ENCODE data around the gene WWTR1.

WWTR1 gene

GRCh38 chr3:149473357-149474249, 184.2 kb downstream of the WWTR1 start:
- H3K4me1 Mint-ChIP-seq (ENCODE audit: low read depth): no peaks in the 10 kb centered on the region
- H3K9me3 Mint-ChIP-seq: no peaks in the 10 kb centered on the region
- H3K4me3 Mint-ChIP-seq: no peak overlapping the region
- peaks cover 11% of the 10 kb centered on the region for H3K27me3 Mint-ChIP-seq
- DNase-seq: no peak
- no peak overlapping the region for H3K27ac Mint-ChIP-seq
- H3K36me3 Mint-ChIP-seq (ENCODE audit: low read depth): no peaks in the 10 kb centered on the region

GRCh38 chr3:149472030-149472797, 185.6 kb downstream of the WWTR1 start:
- Mint-ChIP-seq H3K4me1 (ENCODE audit: low read depth) (no peaks in the 10 kb centered on the region), H3K27ac (no peak overlapping the region), H3K27me3 (peaks cover 13% of the 10 kb centered on the region), H3K4me3 (no peak overlapping the region), H3K9me3 (no peaks in the 10 kb centered on the region), H3K36me3 (ENCODE audit: low read depth) (no peaks in the 10 kb centered on the region)
- DNase-seq: no peak

GRCh38 chr3:149470381-149470780, 187.4 kb downstream of the WWTR1 start:
- H3K4me3 Mint-ChIP-seq: no peak overlapping the region
- no peak for DNase-seq
- no peaks in the 10 kb centered on the region for H3K4me1 Mint-ChIP-seq (ENCODE audit: low read depth)
- H3K9me3 Mint-ChIP-seq: no peaks in the 10 kb centered on the region
- H3K36me3 Mint-ChIP-seq (ENCODE audit: low read depth): no peaks in the 10 kb centered on the region
- H3K27me3 Mint-ChIP-seq: peaks cover 10% of the 10 kb centered on the region
- no peak overlapping the region for H3K27ac Mint-ChIP-seq

GRCh38 chr3:149468504-149469212, 189.2 kb downstream of the WWTR1 start:
- no peaks in the 10 kb centered on the region for H3K4me1 Mint-ChIP-seq (ENCODE audit: low read depth)
- no peak overlapping the region for H3K4me3 Mint-ChIP-seq
- H3K9me3 Mint-ChIP-seq: no peaks in the 10 kb centered on the region
- no peak overlapping the region for H3K27ac Mint-ChIP-seq
- H3K27me3 Mint-ChIP-seq: peaks cover 2% of the 10 kb centered on the region
- no peaks in the 10 kb centered on the region for H3K36me3 Mint-ChIP-seq (ENCODE audit: low read depth)
- DNase-seq: no peak
